ENCODE data around the gene CD5L. TPM values are rescaled to one million over a fixed set of nuclear protein-coding genes. Genes with fewer than 3 reads are reported as not detected.

Gene CD5L
- total RNA-seq, 1 experiment from 2014 or later, result not detected

GRCh38 chr1:157831968-157832626, 9.5 kb downstream of the CD5L start:
- ChIA-PET CTCF (no interaction called here), POLR2A (ENCODE audit: unreplicated experiment) (no interaction called here)
- H4K20me1 ChIP-seq (ENCODE audit: insufficient read depth), result no peaks in the 10 kb centered on the region
- no peak for TF ChIP-seq EZH2 (IDR thresholded peaks at IDR 0.05; ENCODE audit: low read depth)
- no peak for TF ChIP-seq CTCF (conservative IDR thresholded peaks at IDR 0.05)
- H3K4me2 ChIP-seq, result no peak overlapping the region
- no peak overlapping the region for H2AFZ ChIP-seq
- no peaks in the 10 kb centered on the region for H3K4me1 ChIP-seq (replicated peaks; ENCODE audit: insufficient read depth)
- H3F3A ChIP-seq (ENCODE audit: insufficient read depth, low read depth), result no peaks in the 10 kb centered on the region
- no TSS peak for BruUV-seq (replicated peaks)
- H3K79me2 ChIP-seq (ENCODE audit: low read depth), result no peaks in the 10 kb centered on the region
- H3K27ac ChIP-seq, result no peak overlapping the region
- no peak overlapping the region for H3K4me3 ChIP-seq
- no peak for DNase-seq
- H3K27me3 ChIP-seq (ENCODE audit: insufficient read depth, low read depth), result peaks cover 42% of the 10 kb centered on the region
- no peaks in the 10 kb centered on the region for H3K9me3 ChIP-seq (ENCODE audit: insufficient read depth, low read depth)
- no peaks in the 10 kb centered on the region for H3K9me2 ChIP-seq (ENCODE audit: insufficient read depth)
- no peaks in the 10 kb centered on the region for H3K36me3 ChIP-seq (ENCODE audit: low read depth)
- intact Hi-C loops (cut with micrococcal nuclease; ENCODE audit: unreplicated experiment), result no loop called here

GRCh38 chr1:157830887-157831286, 10.7 kb downstream of the CD5L start:
- BruUV-seq (replicated peaks), result no TSS peak
- DNase-seq, result no peak
- Histone ChIP-seq H2AFZ (no peak overlapping the region), H3K27me3 (ENCODE audit: insufficient read depth, low read depth) (peaks cover 30% of the 10 kb centered on the region), H3K4me2 (no peak overlapping the region), H3K79me2 (ENCODE audit: low read depth) (no peaks in the 10 kb centered on the region), H3K9me2 (ENCODE audit: insufficient read depth) (no peaks in the 10 kb centered on the region), H3K9me3 (ENCODE audit: insufficient read depth, low read depth) (no peaks in the 10 kb centered on the region), H4K20me1 (ENCODE audit: insufficient read depth) (no peaks in the 10 kb centered on the region), H3K4me1 (replicated peaks; ENCODE audit: insufficient read depth) (no peaks in the 10 kb centered on the region), H3K4me3 (no peak overlapping the region), H3F3A (ENCODE audit: insufficient read depth, low read depth) (no peaks in the 10 kb centered on the region), H3K27ac (no peak overlapping the region), H3K36me3 (ENCODE audit: low read depth) (no peaks in the 10 kb centered on the region)
- ChIA-PET CTCF (no interaction called here), POLR2A (ENCODE audit: unreplicated experiment) (no interaction called here)
- intact Hi-C loops (cut with micrococcal nuclease; ENCODE audit: unreplicated experiment), result no loop called here
- TF ChIP-seq CTCF (conservative IDR thresholded peaks at IDR 0.05) (no peak), EZH2 (IDR thresholded peaks at IDR 0.05; ENCODE audit: low read depth) (no peak)

GRCh38 chr1:157829711-157830110, 11.9 kb downstream of the CD5L start:
- no TSS peak for BruUV-seq (replicated peaks)
- intact Hi-C loops (cut with micrococcal nuclease; ENCODE audit: unreplicated experiment), result no loop called here
- no peak for DNase-seq
- Histone ChIP-seq H3K79me2 (ENCODE audit: low read depth) (no peaks in the 10 kb centered on the region), H3K27ac (no peak overlapping the region), H3K4me3 (no peak overlapping the region), H3K9me2 (ENCODE audit: insufficient read depth) (no peaks in the 10 kb centered on the region), H2AFZ (no peak overlapping the region), H3K36me3 (ENCODE audit: low read depth) (no peaks in the 10 kb centered on the region), H3K27me3 (ENCODE audit: insufficient read depth, low read depth) (peaks cover 18% of the 10 kb centered on the region), H3K4me1 (replicated peaks; ENCODE audit: insufficient read depth) (no peaks in the 10 kb centered on the region), H3F3A (ENCODE audit: insufficient read depth, low read depth) (no peaks in the 10 kb centered on the region), H3K9me3 (ENCODE audit: insufficient read depth, low read depth) (no peaks in the 10 kb centered on the region), H4K20me1 (ENCODE audit: insufficient read depth) (no peaks in the 10 kb centered on the region), H3K4me2 (no peak overlapping the region)
- ChIA-PET CTCF (interaction anchor here (0.6 kb wide), 1 partner anchor 255 kb away, joined by 3 read pairs; no protein-coding TSS in a partner anchor), POLR2A (ENCODE audit: unreplicated experiment) (no interaction called here)
- no peak for TF ChIP-seq CTCF (conservative IDR thresholded peaks at IDR 0.05)
- no peak for TF ChIP-seq EZH2 (IDR thresholded peaks at IDR 0.05; ENCODE audit: low read depth)
